PC-3 (cell line): Measurements from ENCODE around the gene GK2. TPM values are rescaled to one million over a fixed set of nuclear protein-coding genes. Genes with fewer than 3 reads are reported as not detected.

Experiments used
- ATAC-seq: fragments of 200-7000 bp; cut with Tn5 transposase; 2 replicates; pipeline ENCODE4 v1.9.1; 2020; ENCODE audit warnings: mild to moderate bottlenecking, moderate library complexity
- BruUV-seq: library from RNA; stranded (reverse); fragments of 400-500 nt; replicated peaks from 2 replicates; lab custom pipeline; 2021; lab: Mats Ljungman, UMichigan
- CTCF ChIA-PET: fragments of 300-600 bp; sonication (Branson Sonifier 250); formaldehyde crosslinking; loops from one replicate; lab custom pipeline; 2022; ENCODE audit warnings: antibody characterized with exemption; lab: Charles Lee
- POLR2A ChIA-PET: fragments of 300-600 bp; sonication (Branson Sonifier 250); formaldehyde crosslinking; loops from one replicate; lab custom pipeline; 2022; ENCODE audit warnings: antibody characterized with exemption; ENCODE audit not compliant: unreplicated experiment; lab: Charles Lee
- DNase-seq: peaks from one replicate; pipeline ENCODE4 v3.0.0-alpha.2; 2015
- H2AFZ ChIP-seq: fragments of 300-600 bp; sonication (generic); 2 replicates; pipeline ENCODE4 v1.6.0; 2016; ENCODE audit warnings: antibody characterized with exemption, low read length
- H3F3A ChIP-seq: fragments of 300-600 bp; sonication (generic); one replicate; pipeline ENCODE4 v1.6.0; 2017; ENCODE audit warnings: antibody characterized with exemption, low read length, control low read depth, mild to moderate bottlenecking; ENCODE audit not compliant: unreplicated experiment
- H3K27ac ChIP-seq: fragments of 300-600 bp; sonication (generic); 2 replicates; pipeline ENCODE4 v1.5.1; 2016; ENCODE audit warnings: mild to moderate bottlenecking, low read length
- H3K27me3 ChIP-seq: fragments of 300-600 bp; sonication (generic); 2 replicates; pipeline ENCODE4 v1.6.1; 2016; ENCODE audit warnings: low read length, mixed read lengths
- H3K36me3 ChIP-seq: fragments of 300-600 bp; sonication (generic); 2 replicates; pipeline ENCODE4 v1.6.1; 2016; ENCODE audit warnings: low read depth, mixed run types, low read length, mixed read lengths
- H3K4me1 ChIP-seq: fragments of 300-600 bp; sonication (generic); 2 replicates; pipeline ENCODE4 v1.5.1; 2016; ENCODE audit warnings: low read length; ENCODE audit not compliant: insufficient read depth
- H3K4me2 ChIP-seq: fragments of 300-600 bp; sonication (generic); 2 replicates; pipeline ENCODE4 v1.6.0; 2016; ENCODE audit warnings: low read length
- H3K4me3 ChIP-seq: fragments of 300-600 bp; sonication (generic); 2 replicates; pipeline ENCODE4 v1.5.1; 2016; ENCODE audit warnings: mild to moderate bottlenecking, low read length, mixed read lengths
- H3K79me2 ChIP-seq: fragments of 300-600 bp; sonication (generic); 2 replicates; pipeline ENCODE4 v1.6.1; 2017; ENCODE audit warnings: low read length, mixed read lengths
- H3K9ac ChIP-seq: fragments of 300-600 bp; sonication (generic); 2 replicates; pipeline ENCODE4 v1.6.0; 2016; ENCODE audit warnings: mild to moderate bottlenecking, low read length
- H3K9me2 ChIP-seq: fragments of 300-600 bp; sonication (generic); replicated peaks from 2 replicates; pipeline ENCODE4 v1.6.1; 2016; ENCODE audit warnings: mixed run types, low read length, mixed read lengths
- H3K9me3 ChIP-seq: fragments of 300-600 bp; sonication (generic); 2 replicates; pipeline ENCODE4 v1.6.1; 2016; ENCODE audit warnings: low read length, mixed read lengths
- H4K20me1 ChIP-seq: fragments of 300-600 bp; sonication (generic); 2 replicates; pipeline ENCODE4 v1.6.1; 2016; ENCODE audit warnings: low read length, mixed read lengths
- CTCF ChIP-seq: fragments of 300-600 bp; sonication (generic); conservative IDR thresholded peaks from 2 replicates; pipeline ENCODE4 v1.5.1; 2017; ENCODE audit warnings: antibody characterized with exemption, low read depth, mild to moderate bottlenecking, low read length
- EZH2 ChIP-seq: fragments of 300-600 bp; sonication (generic); IDR thresholded peaks from one replicate; pipeline ENCODE4 v1.6.1; 2017; ENCODE audit warnings: antibody characterized with exemption, mild to moderate bottlenecking, low read length; ENCODE audit not compliant: unreplicated experiment
- EZH2phosphoT487 ChIP-seq: fragments of 300-600 bp; sonication (generic); IDR thresholded peaks from 2 replicates; pipeline ENCODE4 v1.6.1; 2018; ENCODE audit warnings: mild to moderate bottlenecking, antibody characterized with exemption, low read length, borderline replicate concordance
- intact Hi-C: fragments of 100-400 bp; cut with micrococcal nuclease; formaldehyde crosslinking; loops from 2 replicates; pipeline ENCODE4 v1.9.0; 2023
- total RNA-seq: library from RNA; depleted of rRNA; stranded (reverse); fragments of >200 nt; gene quantifications from 2 replicates; pipeline ENCODE4 v1.2.3, GENCODE V29; 2014

Gene GK2
- total RNA-seq, 1 experiment from 2014 or later: not detected

GRCh38 chr4:79404666-79405065 is 3.4 kb downstream of the GK2 start:
- Histone ChIP-seq H3K79me2 (no peaks in the 10 kb centered on the region), H3K4me2 (no peak overlapping the region), H3K4me1 (no peaks in the 10 kb centered on the region), H3K4me3 (no peak overlapping the region), H3K36me3 (no peaks in the 10 kb centered on the region), H3K27me3 (no peaks in the 10 kb centered on the region), H3K9me3 (no peaks in the 10 kb centered on the region), H2AFZ (no peak overlapping the region), H3F3A (no peaks in the 10 kb centered on the region), H3K9ac (no peak overlapping the region), H3K9me2 (no peaks in the 10 kb centered on the region), H4K20me1 (no peaks in the 10 kb centered on the region), H3K27ac (no peak overlapping the region)
- no TSS peak for BruUV-seq
- ChIA-PET POLR2A (no interaction called here), CTCF (no interaction called here)
- no peak for DNase-seq
- ATAC-seq: no peak
- TF ChIP-seq EZH2 (no peak), EZH2phosphoT487 (no peak), CTCF (no peak)
- intact Hi-C loops: no loop called here

- CTCF ChIA-PET: no interaction called here
Observed at GRCh38 chr4:79403356-79403755, 4.7 kb downstream of the GK2 start.

More at GRCh38 chr4:79403356-79403755, 4.7 kb downstream of the GK2 start:
- no peak overlapping the region for H3K9ac ChIP-seq
- TF ChIP-seq EZH2 (no peak), CTCF (no peak), EZH2phosphoT487 (no peak)
- no peak overlapping the region for H3K27ac ChIP-seq
- intact Hi-C loops: no loop called here
- H3K79me2 ChIP-seq: no peaks in the 10 kb centered on the region
- DNase-seq (no peak), ATAC-seq (no peak)
- no peaks in the 10 kb centered on the region for H3K27me3 ChIP-seq
- H2AFZ ChIP-seq: no peak overlapping the region
- no peaks in the 10 kb centered on the region for H3F3A ChIP-seq
- no peaks in the 10 kb centered on the region for H3K9me3 ChIP-seq
- POLR2A ChIA-PET: no interaction called here
- no peaks in the 10 kb centered on the region for H3K36me3 ChIP-seq
- H3K4me1 ChIP-seq: no peaks in the 10 kb centered on the region
- H3K9me2 ChIP-seq: no peaks in the 10 kb centered on the region
- BruUV-seq: no TSS peak
- no peak overlapping the region for H3K4me2 ChIP-seq
- H3K4me3 ChIP-seq: no peak overlapping the region
- no peaks in the 10 kb centered on the region for H4K20me1 ChIP-seq
